Bronchial epithelial cell (primary cell): ENCODE measurements around the gene TTYH2. TPM values are rescaled to one million over a fixed set of nuclear protein-coding genes. Genes with fewer than 3 reads are reported as not detected.
A peak's percentile ranks its signal among the peaks of the same experiment; 100 is the strongest.

Experiments used
- DNase-seq: peaks from one replicate; pipeline ENCODE4 v3.0.0-alpha.2; 2010; ENCODE audit warnings: low read depth
- FAIRE-seq: peaks from 2 replicates; lab custom pipeline; 2011; peaks lifted over from hg19 to GRCh38; lab: Jason Lieb, UNC
- H3K27me3 ChIP-seq: 2 replicates; pipeline ENCODE4 v1.5.1; 2011; ENCODE audit warnings: low read length; ENCODE audit not compliant: control insufficient read depth, insufficient read depth
- H3K36me3 ChIP-seq: 2 replicates; pipeline ENCODE4 v1.5.1; 2011; ENCODE audit warnings: low read length; ENCODE audit not compliant: control insufficient read depth, insufficient read depth
- H3K4me3 ChIP-seq: 2 replicates; pipeline ENCODE4 v1.5.1; 2011; ENCODE audit warnings: mild to moderate bottlenecking, low read depth, low read length, control low read depth
- total RNA-seq: library from RNA; depleted of rRNA; stranded (reverse); fragments of >200 nt; gene quantifications from 2 replicates; pipeline ENCODE4 v1.2.1, GENCODE V29; 2014
- TF ChIP-seq, protein P1 (sequence below): IDR thresholded peaks from 2 replicates; pipeline ENCODE4 v1.5.1; 2011; ENCODE audit warnings: mild to moderate bottlenecking, moderate library complexity, low read length, control low read depth, inconsistent platforms; ENCODE audit not compliant: insufficient read depth, severe bottlenecking

The TTYH2 gene
- total RNA-seq, 1 donor from 2014 or later, result 2.4 TPM

DNA sequence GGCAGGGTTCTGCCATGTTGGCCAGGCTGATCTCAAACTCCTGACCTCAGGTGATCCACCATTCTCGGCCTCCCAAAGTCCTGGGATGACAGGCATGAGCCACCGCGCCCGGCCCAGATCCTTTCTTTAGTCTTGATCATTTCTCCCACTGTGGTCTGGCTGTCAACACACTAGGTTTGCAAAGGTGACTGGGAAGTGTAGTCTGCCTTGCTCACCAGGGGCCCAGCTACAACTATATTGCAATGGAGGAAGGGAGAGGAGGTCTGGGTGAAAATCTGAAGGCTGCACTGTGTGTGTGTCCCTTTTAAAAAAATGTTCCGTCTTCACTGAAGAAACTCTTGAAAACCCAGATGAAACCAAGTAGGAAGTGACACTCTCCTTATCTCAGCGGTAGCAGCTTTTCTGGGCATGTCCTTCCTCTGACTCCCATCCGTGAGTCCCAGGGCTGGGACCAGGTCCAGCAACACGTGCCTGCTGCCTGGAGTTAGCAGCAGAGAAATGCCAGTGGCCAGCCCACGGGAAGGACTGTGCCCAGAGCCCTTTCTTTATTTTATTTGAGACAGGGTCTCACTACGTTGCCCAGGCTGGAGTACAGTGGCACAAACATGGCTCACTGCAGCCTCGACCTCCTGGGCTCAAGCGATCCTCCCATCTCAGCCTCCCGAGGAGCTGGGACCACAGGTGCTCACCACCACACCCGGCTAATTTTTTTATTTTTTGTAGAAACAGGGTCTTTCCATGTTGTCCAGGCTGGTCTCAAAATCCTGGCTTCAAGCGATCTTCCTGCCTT, 94.8 kb downstream of the TTYH2 start:
- no peaks in the 10 kb centered on the region for H3K27me3 ChIP-seq
- FAIRE-seq (no peak), DNase-seq (no peak)
- H3K36me3 ChIP-seq, result no peaks in the 10 kb centered on the region
- no peak overlapping the region for H3K4me3 ChIP-seq
- TF ChIP-seq, protein P1, sequence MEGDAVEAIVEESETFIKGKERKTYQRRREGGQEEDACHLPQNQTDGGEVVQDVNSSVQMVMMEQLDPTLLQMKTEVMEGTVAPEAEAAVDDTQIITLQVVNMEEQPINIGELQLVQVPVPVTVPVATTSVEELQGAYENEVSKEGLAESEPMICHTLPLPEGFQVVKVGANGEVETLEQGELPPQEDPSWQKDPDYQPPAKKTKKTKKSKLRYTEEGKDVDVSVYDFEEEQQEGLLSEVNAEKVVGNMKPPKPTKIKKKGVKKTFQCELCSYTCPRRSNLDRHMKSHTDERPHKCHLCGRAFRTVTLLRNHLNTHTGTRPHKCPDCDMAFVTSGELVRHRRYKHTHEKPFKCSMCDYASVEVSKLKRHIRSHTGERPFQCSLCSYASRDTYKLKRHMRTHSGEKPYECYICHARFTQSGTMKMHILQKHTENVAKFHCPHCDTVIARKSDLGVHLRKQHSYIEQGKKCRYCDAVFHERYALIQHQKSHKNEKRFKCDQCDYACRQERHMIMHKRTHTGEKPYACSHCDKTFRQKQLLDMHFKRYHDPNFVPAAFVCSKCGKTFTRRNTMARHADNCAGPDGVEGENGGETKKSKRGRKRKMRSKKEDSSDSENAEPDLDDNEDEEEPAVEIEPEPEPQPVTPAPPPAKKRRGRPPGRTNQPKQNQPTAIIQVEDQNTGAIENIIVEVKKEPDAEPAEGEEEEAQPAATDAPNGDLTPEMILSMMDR, result no peak

DNA sequence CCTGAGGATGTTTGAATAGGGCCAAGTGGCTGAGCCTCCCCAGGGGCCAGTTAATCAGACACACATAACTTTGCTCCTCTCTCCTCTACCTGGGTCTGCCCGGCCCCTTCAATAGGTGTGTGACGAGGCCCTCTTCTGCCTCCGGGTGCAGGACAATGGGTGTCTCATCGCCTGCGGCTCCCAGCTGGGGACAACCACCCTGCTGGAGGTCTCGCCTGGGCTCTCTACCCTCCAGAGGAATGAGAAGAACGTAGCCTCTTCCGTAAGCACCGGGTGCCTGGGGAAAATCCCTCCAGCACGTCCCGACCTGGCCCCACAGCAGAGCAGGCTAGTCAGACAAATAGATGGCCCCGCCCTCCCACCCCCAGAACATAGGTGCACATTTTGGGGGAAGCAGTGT, 96.5 kb downstream of the TTYH2 start:
- FAIRE-seq (no peak), DNase-seq (peak; percentile 25)
- H3K4me3 ChIP-seq, result no peak overlapping the region
- H3K27me3 ChIP-seq, result no peaks in the 10 kb centered on the region
- no peaks in the 10 kb centered on the region for H3K36me3 ChIP-seq
- TF ChIP-seq, protein P1, result no peak

Other genes starting within 250 kb of the TTYH2 start
- gene RPL38, start 9.9 kb upstream of the TTYH2 start, total RNA-seq, result 436 and 2,898 TPM in 2 replicates
- not detected in 2 replicates for gene DNAI2, start 60.7 kb downstream of the TTYH2 start, total RNA-seq
- not detected in 2 replicates for gene KIF19, start 112.7 kb downstream of the TTYH2 start, total RNA-seq
- not detected in 2 replicates for gene BTBD17, start 148.3 kb downstream of the TTYH2 start, total RNA-seq
- gene GPR142, start 153.9 kb downstream of the TTYH2 start, total RNA-seq, result not detected in 2 replicates
- gene GPRC5C, start 218.5 kb downstream of the TTYH2 start, total RNA-seq, result 15.4 and 15.5 TPM in 2 replicates